HG03442 (cell line): ENCODE results near the gene DHDH.
"Not testable (repeated sequence)": the region's sequence is repeated elsewhere in the genome, so short reads cannot be mapped to it uniquely, and the experiment has no call there.

Experiments
- ATAC-seq: cut with Tn5 transposase; IDR thresholded peaks from one replicate; pipeline ENCODE4 v1.9.1; 2021; ENCODE audit warnings: mild to moderate bottlenecking, moderate library complexity; ENCODE audit not compliant: unreplicated experiment

The DHDH gene

DNA sequence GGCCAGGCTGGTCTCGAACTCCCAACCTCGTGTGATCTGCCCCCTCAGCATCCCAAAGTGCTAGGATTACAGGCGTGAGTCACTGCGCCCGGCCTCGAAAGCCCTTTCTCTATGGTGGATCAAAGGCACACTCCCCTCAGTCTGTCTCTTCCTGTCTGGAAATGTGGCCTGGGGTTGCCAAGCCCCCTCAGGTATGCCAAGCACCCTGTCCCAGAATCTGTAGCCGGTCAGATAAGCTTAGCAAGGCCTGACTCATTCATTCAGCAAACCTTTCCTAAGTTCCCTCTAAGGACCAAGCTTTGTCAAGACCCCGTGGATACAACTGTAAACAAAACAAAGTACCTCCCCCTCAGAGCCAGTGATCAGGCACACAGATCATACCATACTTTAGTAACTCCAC lies 19.3 kb upstream of the DHDH start:
- ATAC-seq, result no peak

DNA sequence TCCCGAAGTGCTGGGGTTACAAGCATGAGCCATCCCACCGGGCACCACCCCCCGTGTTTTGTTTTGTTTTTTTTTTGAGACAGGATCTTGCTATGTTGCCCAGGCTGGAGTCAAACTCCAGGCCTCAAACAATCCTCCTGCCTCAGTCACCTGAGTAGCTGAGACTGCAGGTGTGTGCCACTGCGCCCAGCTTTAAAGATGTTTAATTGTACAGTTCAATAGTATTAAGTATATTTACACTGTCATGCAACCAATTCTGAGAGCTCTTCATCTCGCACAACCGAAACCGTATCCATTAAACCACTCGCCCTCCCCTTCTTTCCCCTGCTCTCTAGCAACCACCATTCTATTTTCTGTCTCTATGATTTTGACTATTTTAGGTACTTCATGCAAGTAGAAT lies 17.7 kb upstream of the DHDH start:
- ATAC-seq, result no peak

DNA sequence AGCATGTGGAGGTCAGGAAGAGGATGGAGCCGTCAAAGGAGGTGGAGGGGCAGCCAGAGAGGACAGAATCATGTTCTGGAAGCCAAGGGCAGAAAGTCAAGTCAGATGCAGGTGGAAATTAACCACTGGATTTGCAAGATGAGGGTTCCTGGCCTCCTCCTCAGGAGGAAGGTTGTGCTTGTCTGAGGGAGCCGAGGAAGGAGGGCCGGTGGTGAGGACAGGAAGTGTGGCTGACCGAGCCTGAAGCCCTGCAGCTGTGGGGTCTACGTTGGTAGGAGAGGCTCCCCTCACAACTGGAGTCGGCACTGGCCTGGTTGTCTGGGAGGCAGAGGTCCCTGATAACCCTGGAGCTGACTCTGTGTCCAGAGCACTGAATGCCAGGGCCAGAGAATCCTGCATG lies 15.4 kb upstream of the DHDH start:
- ATAC-seq, result no peak

DNA sequence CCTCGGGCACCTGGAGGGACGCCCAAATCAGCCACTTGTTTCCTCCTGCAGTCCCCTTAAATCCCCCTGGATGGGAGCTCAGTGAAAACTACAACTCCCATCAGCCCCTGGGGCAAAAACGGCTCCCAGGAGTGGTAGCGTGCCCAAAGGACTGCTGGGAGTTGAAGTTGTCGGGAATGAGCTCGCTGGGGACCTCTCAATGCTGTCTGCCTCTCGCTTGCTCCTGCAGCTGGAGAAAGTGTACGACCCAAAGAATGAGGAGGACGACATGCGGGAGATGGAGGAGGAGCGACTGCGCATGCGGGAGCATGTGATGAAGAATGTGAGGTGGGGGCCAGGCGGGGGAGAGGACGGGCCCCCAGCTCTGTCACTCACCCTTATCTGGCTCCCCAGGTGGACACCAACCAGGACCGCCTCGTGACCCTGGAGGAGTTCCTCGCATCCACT lies 14.7 kb upstream of the DHDH start:
- ATAC-seq, result no peak

DNA sequence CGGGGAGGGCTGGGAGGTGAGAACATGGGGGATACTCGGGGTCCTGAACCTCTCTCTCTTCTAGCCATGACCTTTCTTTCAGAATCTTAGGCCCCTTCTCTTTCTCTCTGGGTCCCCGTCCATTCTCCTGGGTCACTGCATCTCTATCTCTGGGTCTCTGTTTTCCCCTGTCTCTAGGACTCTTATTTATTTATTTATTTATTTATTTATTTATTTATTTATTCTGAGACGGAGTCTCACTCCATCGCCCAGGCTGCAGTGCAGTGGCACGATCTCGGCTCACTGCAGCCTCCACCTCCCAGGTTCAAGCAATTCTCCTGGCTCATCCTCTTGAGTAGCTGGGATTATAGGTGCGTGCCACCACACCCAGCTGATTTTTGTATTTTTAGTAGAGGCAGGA lies 14.2 kb upstream of the DHDH start:
- ATAC-seq, result not testable (repeated sequence)

DNA sequence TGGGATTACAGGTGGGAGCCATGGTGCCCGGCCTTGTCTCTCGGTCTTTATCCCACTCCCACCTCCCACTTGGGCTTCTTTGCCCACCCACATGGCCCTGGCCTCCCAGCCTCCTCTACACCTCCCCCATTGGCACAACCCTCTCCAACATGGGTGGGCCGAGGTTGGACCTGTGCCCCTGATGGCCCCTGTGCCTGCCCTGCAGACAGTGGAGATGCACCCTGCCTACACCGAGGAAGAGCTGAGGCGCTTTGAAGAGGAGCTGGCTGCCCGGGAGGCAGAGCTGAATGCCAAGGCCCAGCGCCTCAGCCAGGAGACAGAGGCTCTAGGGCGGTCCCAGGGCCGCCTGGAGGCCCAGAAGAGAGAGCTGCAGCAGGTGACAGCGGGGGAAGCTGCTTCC lies 12.6 kb upstream of the DHDH start:
- ATAC-seq, result no peak

DNA sequence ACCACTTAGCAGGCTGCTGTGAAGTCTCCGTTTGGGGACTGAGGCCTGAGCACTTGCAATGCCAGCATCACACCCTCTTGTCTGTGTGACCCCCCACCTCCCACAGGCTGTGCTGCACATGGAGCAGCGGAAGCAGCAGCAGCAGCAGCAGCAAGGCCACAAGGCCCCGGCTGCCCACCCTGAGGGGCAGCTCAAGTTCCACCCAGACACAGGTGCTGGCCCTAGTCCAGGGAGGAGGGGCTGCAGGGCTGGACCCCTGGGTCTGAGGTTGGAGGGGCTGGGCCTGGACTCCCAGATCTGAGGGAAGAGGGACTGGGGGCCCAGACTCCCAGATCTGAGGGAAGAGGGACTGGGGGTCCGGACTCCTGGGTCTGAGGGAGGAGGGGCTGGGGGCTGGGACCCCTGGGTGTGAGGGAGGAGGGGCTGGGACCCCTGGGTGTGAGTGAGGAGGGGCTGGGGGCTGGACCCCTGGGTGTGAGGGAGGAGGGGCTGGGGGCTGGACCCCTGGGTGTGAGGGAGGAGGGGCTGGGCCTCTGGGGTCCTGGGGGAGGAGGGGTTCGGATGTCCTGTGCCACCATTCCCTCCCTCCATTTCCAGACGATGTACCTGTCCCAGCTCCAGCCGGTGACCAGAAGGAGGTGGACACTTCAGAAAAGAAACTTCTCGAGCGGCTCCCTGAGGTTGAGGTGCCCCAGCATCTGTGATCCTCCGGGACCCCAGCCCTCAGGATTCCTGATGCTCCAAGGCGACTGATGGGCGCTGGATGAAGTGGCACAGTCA lies 11.6 kb upstream of the DHDH start:
- ATAC-seq, result no peak

DNA sequence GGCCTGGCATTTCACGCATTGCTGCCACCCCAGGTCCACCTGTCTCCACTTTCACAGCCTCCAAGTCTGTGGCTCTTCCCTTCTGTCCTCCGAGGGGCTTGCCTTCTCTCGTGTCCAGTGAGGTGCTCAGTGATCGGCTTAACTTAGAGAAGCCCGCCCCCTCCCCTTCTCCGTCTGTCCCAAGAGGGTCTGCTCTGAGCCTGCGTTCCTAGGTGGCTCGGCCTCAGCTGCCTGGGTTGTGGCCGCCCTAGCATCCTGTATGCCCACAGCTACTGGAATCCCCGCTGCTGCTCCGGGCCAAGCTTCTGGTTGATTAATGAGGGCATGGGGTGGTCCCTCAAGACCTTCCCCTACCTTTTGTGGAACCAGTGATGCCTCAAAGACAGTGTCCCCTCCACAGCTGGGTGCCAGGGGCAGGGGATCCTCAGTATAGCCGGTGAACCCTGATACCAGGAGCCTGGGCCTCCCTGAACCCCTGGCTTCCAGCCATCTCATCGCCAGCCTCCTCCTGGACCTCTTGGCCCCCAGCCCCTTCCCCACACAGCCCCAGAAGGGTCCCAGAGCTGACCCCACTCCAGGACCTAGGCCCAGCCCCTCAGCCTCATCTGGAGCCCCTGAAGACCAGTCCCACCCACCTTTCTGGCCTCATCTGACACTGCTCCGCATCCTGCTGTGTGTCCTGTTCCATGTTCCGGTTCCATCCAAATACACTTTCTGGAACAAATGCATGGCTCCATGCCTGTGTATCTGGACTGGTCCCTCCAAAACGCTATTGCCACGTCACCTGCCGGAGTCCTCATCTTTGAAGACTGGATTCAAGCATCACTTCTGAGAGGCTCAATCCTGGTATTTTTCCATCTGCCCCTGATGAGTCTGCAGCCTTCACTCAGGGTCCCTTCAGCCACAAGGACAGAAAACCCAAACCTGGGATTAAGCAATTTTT lies 10.7 kb upstream of the DHDH start:
- no peak for ATAC-seq

DNA sequence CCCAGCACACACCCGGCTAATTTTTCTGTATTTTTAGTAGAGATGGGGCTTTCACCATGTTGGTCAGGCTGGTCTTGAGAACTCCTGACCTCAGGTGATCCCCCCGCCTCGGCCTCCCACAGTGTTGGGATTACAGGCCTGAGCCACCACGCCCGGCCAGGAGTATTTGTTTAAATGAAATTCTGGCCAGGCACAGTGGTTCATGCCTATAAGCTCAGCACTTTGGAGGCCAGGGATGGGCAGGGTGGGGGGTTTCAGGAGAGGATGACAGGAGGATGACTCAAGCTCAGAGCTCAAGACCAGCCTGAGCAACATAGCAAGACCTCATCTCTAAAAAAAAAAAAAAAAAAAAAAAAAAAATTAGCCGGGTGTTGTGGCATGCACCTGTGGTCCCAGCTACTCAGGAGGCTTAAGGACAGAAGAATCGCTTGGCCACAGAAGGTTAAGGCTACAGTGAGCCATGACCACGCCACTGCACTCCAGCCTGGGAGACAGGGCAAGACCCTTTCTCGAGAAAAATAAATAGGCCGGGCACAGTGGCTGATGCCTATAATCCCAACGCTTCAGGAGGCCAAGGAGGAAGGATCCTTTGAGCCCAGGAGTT lies 8.2 kb upstream of the DHDH start:
- no peak for ATAC-seq

DNA sequence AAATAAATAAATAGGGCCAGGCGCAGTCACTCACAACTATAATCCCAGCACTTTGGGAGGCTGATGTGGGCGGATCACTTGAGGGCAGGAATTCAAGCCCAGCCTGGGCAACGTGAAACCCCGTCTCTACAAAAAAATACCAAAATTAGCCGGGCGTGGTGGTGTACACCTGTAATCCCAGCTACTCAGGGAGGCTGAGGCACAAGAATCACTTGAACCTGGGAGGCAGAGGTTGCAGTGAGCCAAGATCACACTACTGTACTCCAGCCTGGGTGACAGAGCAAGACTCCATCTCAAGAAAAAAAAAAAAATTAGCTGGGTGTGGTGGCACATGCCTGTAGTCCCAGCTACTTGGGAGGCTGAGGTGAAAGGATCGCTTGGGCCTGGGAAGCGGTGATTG lies 7.6 kb upstream of the DHDH start:
- not testable (repeated sequence) for ATAC-seq

DNA sequence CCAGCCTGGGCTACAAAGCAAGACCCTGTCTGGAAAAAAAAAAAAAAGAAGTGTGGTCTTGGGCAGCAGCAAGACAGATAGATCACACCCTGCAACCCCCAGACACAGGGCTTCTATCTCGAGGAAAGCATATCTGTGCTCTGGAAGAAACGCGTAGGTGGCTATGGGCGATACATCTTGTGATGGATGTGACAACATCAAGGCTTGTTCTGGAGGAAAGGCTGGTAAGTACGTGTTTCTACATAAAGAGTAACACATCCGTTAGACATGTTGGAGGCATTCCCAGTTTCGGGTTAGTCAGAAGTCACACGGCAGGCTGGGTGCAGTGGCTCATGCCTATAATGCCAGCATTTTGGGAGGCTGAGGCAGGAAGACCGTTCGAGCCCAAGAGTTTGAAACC lies 6.6 kb upstream of the DHDH start:
- no peak for ATAC-seq

DNA sequence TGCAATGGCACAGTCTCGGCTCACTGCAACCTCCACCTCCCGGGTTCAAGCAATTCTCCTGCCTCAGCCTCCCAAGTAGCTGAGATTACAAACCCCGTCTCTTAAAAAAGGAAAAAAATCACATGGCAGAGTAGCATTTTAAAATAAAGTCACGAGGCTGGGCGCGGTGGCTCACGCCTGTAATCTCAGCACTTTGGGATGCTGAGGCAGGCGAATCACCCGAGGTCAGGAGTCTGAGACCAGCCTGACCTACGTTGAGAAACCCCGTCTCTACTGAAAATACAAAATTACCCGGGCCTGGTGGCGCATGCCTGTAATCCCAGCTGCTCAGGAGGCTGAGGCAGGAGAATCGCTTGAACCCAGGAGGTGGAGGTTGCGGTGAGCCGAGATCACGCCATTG lies 5.8 kb upstream of the DHDH start:
- ATAC-seq, result not testable (repeated sequence)

DNA sequence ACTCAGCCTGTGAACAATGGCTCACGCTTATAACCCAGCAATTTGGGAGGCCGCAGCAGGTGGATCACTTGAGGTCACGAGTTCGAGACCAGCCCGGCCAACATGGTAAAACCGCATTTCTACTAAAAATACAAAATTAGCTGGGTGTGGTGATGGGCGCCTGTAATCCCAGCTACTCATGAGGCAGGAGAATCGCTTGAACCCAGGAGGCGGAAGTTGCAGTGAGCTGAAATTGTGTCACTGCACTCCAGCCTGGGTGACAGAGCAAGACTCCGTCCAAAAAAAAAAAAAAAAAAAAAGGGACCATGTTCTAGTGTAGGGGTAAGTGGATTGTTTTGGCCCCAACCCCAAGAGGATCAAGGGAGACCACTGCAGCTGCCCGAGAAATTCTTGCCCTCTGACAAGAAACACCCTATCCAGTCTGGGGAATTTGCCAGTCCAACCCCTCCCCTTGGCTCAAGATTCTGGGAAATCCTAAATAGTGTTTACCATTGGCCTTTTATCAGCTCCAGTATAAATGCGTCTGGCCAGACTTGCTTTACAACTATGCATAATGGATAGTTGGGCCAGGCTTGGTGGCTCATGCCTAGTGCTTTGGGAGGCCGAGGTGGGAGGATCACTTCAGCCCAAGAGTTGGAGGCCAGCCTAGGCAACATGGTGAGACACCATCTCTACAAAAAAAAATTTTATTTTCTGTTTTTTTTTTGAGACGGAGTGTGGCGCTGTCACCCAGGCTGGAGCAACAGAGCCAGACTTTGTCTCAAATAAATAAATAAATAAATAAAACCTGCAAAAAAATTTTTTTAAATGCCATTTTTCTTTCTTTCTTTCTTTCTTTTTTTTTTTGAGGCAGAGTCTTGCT lies 5.1 kb upstream of the DHDH start:
- no peak for ATAC-seq

DNA sequence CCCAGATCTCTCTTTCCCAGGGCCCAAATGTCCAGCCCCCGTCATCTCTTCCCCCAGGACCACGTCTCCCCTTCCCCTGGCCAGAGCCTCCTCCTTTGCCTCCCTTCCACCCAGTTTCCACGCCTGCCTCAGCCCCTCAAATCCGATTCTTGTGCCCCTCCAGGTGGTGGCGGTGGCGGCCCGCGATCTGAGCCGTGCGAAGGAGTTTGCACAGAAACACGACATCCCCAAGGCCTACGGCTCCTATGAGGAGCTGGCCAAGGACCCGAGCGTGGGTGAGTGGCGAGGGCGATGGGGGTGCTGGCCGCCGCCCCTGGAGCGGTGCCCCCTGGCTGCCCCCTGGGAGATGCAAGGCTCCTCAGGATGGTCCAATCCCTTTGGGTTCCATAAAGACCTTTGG lies 1.3 kb downstream of the DHDH start:
- no peak for ATAC-seq

DNA sequence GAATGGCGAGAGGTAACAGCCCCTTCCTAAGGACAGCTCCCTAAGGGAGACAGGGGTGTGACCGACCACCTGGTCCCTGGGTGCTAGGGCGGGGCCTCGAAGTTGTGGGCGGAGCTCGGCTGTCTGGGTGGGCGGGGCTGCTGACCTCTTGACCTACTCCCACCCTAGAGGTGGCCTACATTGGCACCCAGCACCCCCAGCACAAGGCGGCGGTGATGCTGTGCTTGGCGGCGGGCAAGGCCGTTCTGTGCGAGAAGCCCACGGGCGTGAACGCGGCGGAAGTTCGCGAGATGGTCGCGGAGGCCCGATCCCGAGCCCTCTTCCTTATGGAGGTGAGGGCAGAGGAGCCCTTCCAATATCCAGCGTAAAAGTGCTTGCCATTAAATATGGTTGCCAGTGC lies 2.4 kb downstream of the DHDH start:
- ATAC-seq, result no peak

DNA sequence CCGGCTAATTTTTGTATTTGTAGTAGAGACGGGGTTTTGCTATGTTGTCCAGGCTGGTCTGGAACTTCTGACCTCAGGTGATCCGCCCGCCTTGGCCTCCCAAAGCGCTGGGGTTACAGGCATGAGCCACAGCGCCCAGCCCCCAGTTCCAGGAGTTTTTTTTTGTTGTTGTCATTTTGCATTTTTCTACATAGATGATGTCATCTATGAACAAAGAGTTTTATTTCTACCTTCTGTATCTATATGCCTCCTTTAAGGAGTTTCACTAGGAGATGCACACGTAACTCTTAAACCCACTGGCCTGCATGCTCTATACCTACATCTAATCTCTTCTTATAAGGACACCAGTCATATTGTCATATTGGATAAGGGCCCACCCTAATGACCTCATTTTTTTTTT lies 4.8 kb downstream of the DHDH start:
- no peak for ATAC-seq

DNA sequence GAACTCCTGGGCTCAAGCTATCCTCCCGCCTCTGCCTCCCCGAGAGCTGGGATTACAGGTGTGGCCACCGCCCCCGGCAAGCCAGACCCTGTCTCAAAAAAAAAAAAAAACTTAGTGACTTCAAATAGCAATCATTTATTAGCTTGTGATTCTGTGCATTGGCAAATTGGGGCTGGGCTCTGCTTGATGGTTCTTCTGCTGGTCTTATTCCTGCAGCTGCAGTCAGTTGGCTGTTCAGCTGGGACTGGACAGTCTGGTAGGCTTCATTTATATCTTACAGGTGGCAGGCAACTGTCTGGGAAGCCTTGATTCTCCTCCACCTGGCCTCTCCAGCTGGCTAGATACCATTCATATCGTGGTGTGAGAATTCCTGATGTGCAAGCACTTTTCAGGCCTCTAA lies 7.4 kb downstream of the DHDH start:
- no peak for ATAC-seq

DNA sequence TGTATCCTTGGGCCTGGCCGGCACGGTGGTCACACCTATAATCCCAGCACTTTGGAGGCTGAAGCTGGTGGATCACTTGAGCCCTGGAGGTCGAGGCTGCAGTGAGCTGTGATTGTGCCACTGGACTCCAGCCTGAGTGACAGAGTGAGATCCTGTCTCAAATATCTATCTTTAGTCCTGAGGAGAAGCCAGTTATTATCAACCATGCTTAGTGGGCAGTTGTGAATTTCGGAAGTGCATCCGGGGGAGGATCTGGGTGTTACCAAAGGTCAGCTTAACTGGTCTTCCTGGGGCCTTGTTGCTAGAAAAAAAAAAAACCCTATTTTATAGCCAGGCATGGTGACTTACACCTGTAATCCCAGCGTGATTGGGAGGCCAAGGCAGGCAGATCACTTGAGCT lies 9.6 kb downstream of the DHDH start:
- no peak for ATAC-seq

DNA sequence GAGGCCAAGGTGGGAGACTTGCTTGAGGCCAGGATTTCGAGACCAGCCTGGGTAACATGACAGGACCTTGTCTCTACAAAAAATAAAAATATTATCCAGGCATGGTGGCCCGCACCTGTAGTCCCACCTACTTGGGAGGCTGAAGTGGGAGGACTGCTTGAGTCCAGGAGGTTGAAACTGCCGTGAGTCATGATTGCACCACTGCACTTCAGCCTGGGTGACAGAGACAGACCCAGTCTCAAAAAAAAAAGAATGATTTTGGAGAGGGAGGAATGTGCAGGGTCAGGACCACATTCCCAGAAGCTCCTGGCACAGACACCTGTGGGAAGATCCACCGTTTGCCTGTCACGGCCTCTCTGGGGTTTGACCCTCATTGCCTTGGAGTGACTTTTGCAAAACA lies 11.9 kb downstream of the DHDH start:
- no peak for ATAC-seq

DNA sequence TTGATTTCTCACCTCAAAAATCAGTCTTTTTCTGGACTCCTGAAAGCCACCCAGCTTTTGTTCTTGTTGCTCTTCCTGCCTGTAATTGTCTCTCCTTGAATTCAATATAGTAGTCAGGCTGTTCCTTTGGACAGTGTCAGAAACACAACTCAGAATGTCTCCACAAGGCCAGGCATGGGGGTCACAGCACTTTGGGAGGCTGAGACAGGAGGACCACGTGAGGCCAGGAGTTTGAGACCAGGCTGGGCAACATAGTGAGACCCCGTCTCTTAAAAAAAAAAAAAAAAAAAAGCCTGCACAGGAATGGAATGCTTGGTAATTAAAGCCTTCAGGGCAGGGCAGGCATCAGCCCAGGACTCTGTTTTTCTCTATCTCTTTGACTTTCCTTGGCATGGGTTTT lies 12.3 kb downstream of the DHDH start:
- no peak for ATAC-seq
